Measurements from ENCODE around the gene BRD9.
"Not testable (repeated sequence)": the region's sequence is repeated elsewhere in the genome, so short reads cannot be mapped to it uniquely, and the experiment has no call there.

DNA sequence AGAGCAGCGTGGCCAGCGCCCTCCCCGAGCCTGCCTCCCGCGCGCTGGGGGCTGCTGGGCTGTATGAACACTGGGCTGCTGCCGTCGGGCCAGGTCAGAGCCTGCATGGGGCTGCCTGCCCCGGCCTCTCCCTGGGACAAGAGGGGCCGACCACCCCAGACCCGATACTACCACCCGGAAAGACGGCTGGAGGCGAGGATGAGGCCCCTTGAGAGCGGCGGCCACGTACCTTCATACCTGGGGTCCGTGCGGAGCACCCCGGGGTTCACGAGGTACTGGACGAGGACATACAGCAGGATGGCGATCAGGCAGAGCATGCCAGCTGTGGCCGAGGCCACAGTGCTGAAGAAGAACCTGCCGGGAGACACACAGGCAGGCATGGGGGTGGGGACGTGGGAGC is 49.2 kb downstream of the BRD9 start:
- TF ChIP-seq CTCF (IDR thresholded peaks at IDR 0.05 in 8 of 11, conservative IDR thresholded peaks at IDR 0.05 in 3 of 11); POLR2A (IDR thresholded peaks at IDR 0.05); POLR2AphosphoS5 (IDR thresholded peaks at IDR 0.05): not testable (repeated sequence)
